OCI-LY7 (cell line): ENCODE measurements around the gene IQGAP2. TPM values are rescaled to one million over a fixed set of nuclear protein-coding genes. Genes with fewer than 3 reads are reported as not detected.

Experiments used
- BruUV-seq: library from RNA; stranded (reverse); fragments of 400-500 nt; replicated peaks from 2 replicates; lab custom pipeline; 2021; lab: Mats Ljungman, UMichigan
- CTCF ChIA-PET: fragments of 300-600 bp; sonication (Branson Sonifier 250); formaldehyde crosslinking; loops from one replicate; lab custom pipeline; 2022; ENCODE audit warnings: antibody characterized with exemption; ENCODE audit not compliant: unreplicated experiment; lab: Charles Lee
- POLR2A ChIA-PET: fragments of 300-600 bp; sonication (Branson Sonifier 250); formaldehyde crosslinking; loops from one replicate; lab custom pipeline; 2022; ENCODE audit warnings: antibody characterized with exemption; lab: Charles Lee
- DNase-seq: peaks from one replicate; pipeline ENCODE4 v3.0.0-alpha.2; 2015; ENCODE audit warnings: low spot score
- H2AFZ ChIP-seq: fragments of 200-600 bp; sonication (generic), shearing (Covaris generic); 2 replicates; pipeline ENCODE4 v1.6.1; 2014; ENCODE audit warnings: mild to moderate bottlenecking, antibody characterized with exemption, low read length, moderate library complexity
- H3K27ac ChIP-seq: fragments of 200-600 bp; sonication (generic); 2 replicates; pipeline ENCODE4 v1.5.1; 2014; ENCODE audit warnings: mixed run types, low read depth, mild to moderate bottlenecking, moderate library complexity, low read length, inconsistent platforms; ENCODE audit not compliant: poor library complexity, severe bottlenecking
- H3K36me3 ChIP-seq: fragments of 200-600 bp; sonication (generic); 2 replicates; pipeline ENCODE4 v1.6.1; 2014; ENCODE audit warnings: mild to moderate bottlenecking, antibody characterized with exemption, low read length, moderate library complexity, mixed read lengths; ENCODE audit not compliant: insufficient read depth
- H3K4me1 ChIP-seq: fragments of 200-600 bp; sonication (generic); 2 replicates; pipeline ENCODE4 v1.5.1; 2014; ENCODE audit warnings: mild to moderate bottlenecking, low read length; ENCODE audit not compliant: insufficient read depth, poor library complexity, severe bottlenecking
- H3K4me2 ChIP-seq: fragments of 200-600 bp; sonication (generic); 2 replicates; pipeline ENCODE4 v1.6.1; 2014; ENCODE audit warnings: mild to moderate bottlenecking, low read length
- H3K4me3 ChIP-seq: fragments of 200-600 bp; sonication (generic); 2 replicates; pipeline ENCODE4 v1.5.1; 2014; ENCODE audit warnings: mild to moderate bottlenecking, low read depth, low read length; ENCODE audit not compliant: poor library complexity, severe bottlenecking
- H3K79me2 ChIP-seq: fragments of 200-600 bp; sonication (generic); 2 replicates; pipeline ENCODE4 v1.6.1; 2016; ENCODE audit warnings: low read depth, mild to moderate bottlenecking, low read length, moderate library complexity, mixed read lengths; ENCODE audit not compliant: insufficient read depth
- H3K9me2 ChIP-seq: fragments of 200-600 bp; sonication (generic); 2 replicates; pipeline ENCODE4 v1.6.1; 2016; ENCODE audit warnings: mild to moderate bottlenecking, low read length, mixed read lengths; ENCODE audit not compliant: insufficient read depth
- H3K9me3 ChIP-seq: fragments of 200-600 bp; sonication (generic); 2 replicates; pipeline ENCODE4 v1.6.1; 2014; ENCODE audit warnings: mild to moderate bottlenecking, mixed run types, low read length, mixed read lengths
- H4K20me1 ChIP-seq: fragments of 200-600 bp; sonication (generic); 2 replicates; pipeline ENCODE4 v1.6.1; 2014; ENCODE audit warnings: mild to moderate bottlenecking, antibody characterized with exemption, low read length, moderate library complexity, mixed read lengths; ENCODE audit not compliant: insufficient read depth
- EZH2phosphoT487 ChIP-seq: fragments of 200-600 bp; sonication (generic); IDR thresholded peaks from 2 replicates; pipeline ENCODE4 v1.6.1; 2018; ENCODE audit warnings: low read depth, borderline replicate concordance, mild to moderate bottlenecking, mixed run types, antibody characterized with exemption, low read length, moderate library complexity, mixed read lengths
- intact Hi-C: fragments of 100-400 bp; cut with micrococcal nuclease; formaldehyde crosslinking; loops from one replicate; pipeline ENCODE4 v1.10.0; 2022; ENCODE audit not compliant: unreplicated experiment
- total RNA-seq, 2 experiments: library from RNA; depleted of rRNA in 1 of 2; stranded (reverse); fragments of >200 nt in 1 of 2; shearing (Covaris generic) in 1 of 2; gene quantifications; 2 replicates each; pipeline ENCODE4 v1.2.3, GENCODE V29; 2014 to 2022
- TF ChIP-seq, protein P1 (sequence below): fragments of 200-600 bp; sonication (generic); conservative IDR thresholded peaks from 2 replicates; pipeline ENCODE4 v1.5.1; 2014; ENCODE audit warnings: mild to moderate bottlenecking, antibody characterized with exemption, low read length, moderate library complexity, mixed read lengths

Gene IQGAP2
- total RNA-seq, 2 experiments from 2014 or later = 30.0 to 50.2 TPM

GRCh38 chr5:76485511-76485910 is 82.4 kb downstream of the IQGAP2 start:
- ChIA-PET CTCF (no interaction called here), POLR2A (interaction anchor here (0.6 to 2.8 kb wide), 2 partner anchors 12 to 1882 kb away, joined by 6 to 10 read pairs; no protein-coding TSS in a partner anchor)
- TF ChIP-seq EZH2phosphoT487 = no peak
- TF ChIP-seq, protein P1, sequence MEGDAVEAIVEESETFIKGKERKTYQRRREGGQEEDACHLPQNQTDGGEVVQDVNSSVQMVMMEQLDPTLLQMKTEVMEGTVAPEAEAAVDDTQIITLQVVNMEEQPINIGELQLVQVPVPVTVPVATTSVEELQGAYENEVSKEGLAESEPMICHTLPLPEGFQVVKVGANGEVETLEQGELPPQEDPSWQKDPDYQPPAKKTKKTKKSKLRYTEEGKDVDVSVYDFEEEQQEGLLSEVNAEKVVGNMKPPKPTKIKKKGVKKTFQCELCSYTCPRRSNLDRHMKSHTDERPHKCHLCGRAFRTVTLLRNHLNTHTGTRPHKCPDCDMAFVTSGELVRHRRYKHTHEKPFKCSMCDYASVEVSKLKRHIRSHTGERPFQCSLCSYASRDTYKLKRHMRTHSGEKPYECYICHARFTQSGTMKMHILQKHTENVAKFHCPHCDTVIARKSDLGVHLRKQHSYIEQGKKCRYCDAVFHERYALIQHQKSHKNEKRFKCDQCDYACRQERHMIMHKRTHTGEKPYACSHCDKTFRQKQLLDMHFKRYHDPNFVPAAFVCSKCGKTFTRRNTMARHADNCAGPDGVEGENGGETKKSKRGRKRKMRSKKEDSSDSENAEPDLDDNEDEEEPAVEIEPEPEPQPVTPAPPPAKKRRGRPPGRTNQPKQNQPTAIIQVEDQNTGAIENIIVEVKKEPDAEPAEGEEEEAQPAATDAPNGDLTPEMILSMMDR = no peak
- Histone ChIP-seq H3K79me2 (0 out of 2 replicates have a peak, but pooled peaks cover 3% of the 10 kb centered on the region), H3K9me2 (no peaks in the 10 kb centered on the region), H3K36me3 (no peaks in the 10 kb centered on the region), H3K9me3 (no peaks in the 10 kb centered on the region), H3K4me3 (no peak overlapping the region), H3K27ac (no peak overlapping the region), H2AFZ (no peak overlapping the region), H4K20me1 (no peaks in the 10 kb centered on the region), H3K4me2 (no peak overlapping the region), H3K4me1 (no peaks in the 10 kb centered on the region)
- DNase-seq = no peak
- no TSS peak for BruUV-seq
- intact Hi-C loops = no loop called here

DNA sequence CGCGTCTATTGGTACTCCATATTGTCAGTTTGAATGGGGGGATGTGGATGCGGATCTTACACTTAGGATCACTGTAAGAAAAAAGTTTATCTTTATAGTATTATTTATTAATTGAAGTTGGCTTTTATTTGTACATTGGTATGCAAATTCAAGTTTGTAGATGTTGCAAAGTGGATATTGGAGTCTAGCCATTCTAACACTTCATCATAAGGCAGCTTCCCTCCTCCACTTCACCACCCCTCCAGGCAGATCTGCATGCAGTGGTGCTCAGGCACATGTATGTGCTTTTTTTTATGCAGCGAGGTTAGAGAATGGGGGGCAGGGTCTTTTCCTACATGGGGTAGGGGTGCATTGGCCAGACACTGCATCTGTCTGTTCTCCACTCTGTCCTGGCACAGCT is 84.3 kb downstream of the IQGAP2 start:
- CTCF ChIA-PET = no interaction called here
- no TSS peak for BruUV-seq
- intact Hi-C loops = no loop called here

DNA sequence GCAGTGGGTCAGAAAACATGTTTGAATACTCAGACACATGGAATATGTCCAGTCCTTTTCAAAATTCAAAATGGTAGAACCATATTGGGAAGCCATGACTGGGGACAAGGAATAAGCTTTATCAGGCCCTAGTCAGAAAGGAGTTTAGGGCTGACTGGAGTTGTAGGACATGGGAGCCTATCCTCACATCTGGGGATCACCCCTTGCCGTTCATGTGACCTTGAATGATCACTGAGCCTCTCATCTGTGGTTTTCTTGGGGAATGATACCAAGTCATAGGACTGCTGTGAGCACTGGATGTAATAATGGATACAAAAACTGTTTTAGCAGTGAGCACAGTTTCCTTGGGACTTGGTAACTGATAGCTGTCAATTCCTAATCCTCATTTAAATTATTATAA is 84.7 kb downstream of the IQGAP2 start:
- no peak overlapping the region for H2AFZ ChIP-seq
- H3K27ac ChIP-seq = no peak overlapping the region
- 0 out of 2 replicates have a peak, but pooled peaks cover 3% of the 10 kb centered on the region for H3K79me2 ChIP-seq
- H3K4me3 ChIP-seq = no peak overlapping the region
- BruUV-seq = no TSS peak
- H3K36me3 ChIP-seq = no peaks in the 10 kb centered on the region
- no peaks in the 10 kb centered on the region for H3K4me1 ChIP-seq
- no peaks in the 10 kb centered on the region for H4K20me1 ChIP-seq
- intact Hi-C loops = no loop called here
- H3K4me2 ChIP-seq = no peak overlapping the region
- no peak for DNase-seq
- TF ChIP-seq, protein P1 = no peak
- TF ChIP-seq EZH2phosphoT487 = no peak
- H3K9me3 ChIP-seq = no peaks in the 10 kb centered on the region
- ChIA-PET CTCF (no interaction called here), POLR2A (interaction anchor here (0.6 to 1.6 kb wide), 2 partner anchors 8 to 37 kb away, joined by 3 to 4 read pairs; no protein-coding TSS in a partner anchor)
- no peaks in the 10 kb centered on the region for H3K9me2 ChIP-seq

More for the DNA sequence above, 84.3 kb downstream of the IQGAP2 start:
- Histone ChIP-seq H3K27ac (no peak overlapping the region), H3K4me1 (no peaks in the 10 kb centered on the region), H3K79me2 (0 out of 2 replicates have a peak, but pooled peaks cover 3% of the 10 kb centered on the region), H3K4me2 (no peak overlapping the region), H2AFZ (no peak overlapping the region), H3K9me3 (no peaks in the 10 kb centered on the region), H3K36me3 (no peaks in the 10 kb centered on the region), H3K9me2 (no peaks in the 10 kb centered on the region), H4K20me1 (no peaks in the 10 kb centered on the region), H3K4me3 (no peak overlapping the region)
- DNase-seq = no peak
- POLR2A ChIA-PET = interaction anchor here (0.9 to 1.6 kb wide), 3 partner anchors 8 to 14 kb away, joined by 4 to 6 read pairs (median 4); no protein-coding TSS in a partner anchor
- TF ChIP-seq, protein P1 = no peak
- no peak for TF ChIP-seq EZH2phosphoT487
